Stimulated activated naive CD8-positive, alpha-beta T cell treated with anti-CD3 and anti-CD28 coated beads, Interleukin-15, Interleukin-2, amounts not matched to agents 100 U/mL and 50 U/mL, for 24 hours (primary cell): Measurements from ENCODE around the gene WNT2B.
"Not testable (repeated sequence)": the region's sequence is repeated elsewhere in the genome, so short reads cannot be mapped to it uniquely, and the experiment has no call there.

Source experiments
- ATAC-seq: fragments of 150-1000 bp; cut with Tn5 transposase; one replicate; pipeline ENCODE4 v1.10.0; 2021
- DNase-seq: peaks from one replicate; pipeline ENCODE4 v3.0.0; 2021

Gene WNT2B

GRCh38 chr1:112508278-112509004, at the start of gene WNT2B:
TSS of gene WNT2B (plus strand) at chr1:112508965. CDS start at chr1:112509263, 298 bp downstream.
- peak; percentile 69 for ATAC-seq
- DNase-seq: peak; percentile 57

GRCh38 chr1:112460615-112461014, 48.1 kb upstream of the WNT2B start:
- ATAC-seq (no peak), DNase-seq (no peak)

- DNase-seq (no peak), ATAC-seq (no peak)
Observed at GRCh38 chr1:112461200-112461871, 47.4 kb upstream of the WNT2B start.

- DNase-seq (no peak), ATAC-seq (no peak)
Observed at GRCh38 chr1:112462953-112463279, 45.8 kb upstream of the WNT2B start.

GRCh38 chr1:112464501-112464900, 44.3 kb upstream of the WNT2B start:
- ATAC-seq (no peak), DNase-seq (no peak)

- DNase-seq (no peak), ATAC-seq (no peak)
Observed at GRCh38 chr1:112465122-112465521, 43.6 kb upstream of the WNT2B start.

GRCh38 chr1:112466078-112466660, 42.6 kb upstream of the WNT2B start:
- ATAC-seq (peak; percentile 89), DNase-seq (peak; percentile 92)

GRCh38 chr1:112470324-112470723, 38.4 kb upstream of the WNT2B start:
- ATAC-seq, DNase-seq: not testable (repeated sequence)

- DNase-seq: no peak
- no peak for ATAC-seq
Observed at GRCh38 chr1:112470966-112471365, 37.8 kb upstream of the WNT2B start.

- no peak for ATAC-seq
Observed at GRCh38 chr1:112472142-112472541, 36.6 kb upstream of the WNT2B start.

GRCh38 chr1:112477550-112477949, 31.2 kb upstream of the WNT2B start:
- ATAC-seq (no peak), DNase-seq (no peak)

More at GRCh38 chr1:112472142-112472541, 36.6 kb upstream of the WNT2B start:
- DNase-seq: no peak

- DNase-seq (no peak), ATAC-seq (no peak)
Observed at GRCh38 chr1:112478314-112478713, 30.5 kb upstream of the WNT2B start.

- DNase-seq, ATAC-seq: not testable (repeated sequence)
Observed at GRCh38 chr1:112486063-112486462, 22.7 kb upstream of the WNT2B start.

GRCh38 chr1:112487686-112488085, 21.1 kb upstream of the WNT2B start:
- not testable (repeated sequence) for DNase-seq, ATAC-seq

GRCh38 chr1:112488141-112488540, 20.6 kb upstream of the WNT2B start:
- ATAC-seq: no peak
- no peak for DNase-seq

GRCh38 chr1:112492076-112492475, 16.7 kb upstream of the WNT2B start:
- no peak for DNase-seq
- no peak for ATAC-seq

- DNase-seq (no peak), ATAC-seq (no peak)
Observed at GRCh38 chr1:112493351-112493750, 15.4 kb upstream of the WNT2B start.

- ATAC-seq: no peak
Observed at GRCh38 chr1:112496290-112496689, 12.5 kb upstream of the WNT2B start.

GRCh38 chr1:112501810-112502641, 6.7 kb upstream of the WNT2B start:
- DNase-seq (peak; percentile 71), ATAC-seq (peak; percentile 55)

More at GRCh38 chr1:112496290-112496689, 12.5 kb upstream of the WNT2B start:
- DNase-seq: no peak

GRCh38 chr1:112502826-112503225, 5.9 kb upstream of the WNT2B start:
- DNase-seq: no peak

GRCh38 chr1:112504001-112504660, 4.6 kb upstream of the WNT2B start:
- DNase-seq (no peak), ATAC-seq (no peak)

More at GRCh38 chr1:112502826-112503225, 5.9 kb upstream of the WNT2B start:
- ATAC-seq: no peak
